Mesothelial cell of epicardium (in vitro differentiated cells): ENCODE results near the gene SLAMF9. TPM values are rescaled to one million over a fixed set of nuclear protein-coding genes. Genes with fewer than 3 reads are reported as not detected.

Experiments
- DNase-seq, 2 experiments: peaks; one replicate each; pipeline ENCODE4 v3.0.0; 2021; ENCODE audit warnings: low spot score in 2 of 2; ENCODE audit not compliant: unreplicated experiment in 2 of 2
- H3K27ac Mint-ChIP-seq: 2 replicates; pipeline ENCODE4 v1.8.0; 2021; ENCODE audit warnings: mixed read lengths
- H3K27me3 Mint-ChIP-seq: 2 replicates; pipeline ENCODE4 v1.8.0; 2021; ENCODE audit warnings: low read depth, mixed read lengths
- H3K36me3 Mint-ChIP-seq: 2 replicates; pipeline ENCODE4 v1.8.0; 2021; ENCODE audit warnings: mixed read lengths
- H3K4me1 Mint-ChIP-seq: 2 replicates; pipeline ENCODE4 v1.8.0; 2021; ENCODE audit warnings: mixed read lengths
- H3K4me3 Mint-ChIP-seq: 2 replicates; pipeline ENCODE4 v1.8.0; 2021; ENCODE audit warnings: mild to moderate bottlenecking, moderate library complexity, mixed read lengths
- H3K9me3 Mint-ChIP-seq: 2 replicates; pipeline ENCODE4 v1.8.0; 2021; ENCODE audit warnings: mixed read lengths
- CTCF ChIP-seq: fragments of 200-600 bp; sonication (generic); IDR thresholded peaks from one replicate; pipeline ENCODE4 v1.5.0; 2021; ENCODE audit warnings: antibody characterized with exemption; ENCODE audit not compliant: unreplicated experiment
- total RNA-seq: library from RNA; stranded (reverse); gene quantifications from 3 replicates; pipeline ENCODE4 v1.2.1, GENCODE V29; 2021

Gene SLAMF9
- total RNA-seq, 1 donor from 2014 or later: not detected

GRCh38 chr1:159968901-159969300, 14.9 kb upstream of the SLAMF9 start:
- no peak for DNase-seq
- Mint-ChIP-seq H3K27me3 (peaks cover 43% of the 10 kb centered on the region), H3K9me3 (peaks cover 5% of the 10 kb centered on the region)

GRCh38 chr1:159965263-159965662, 11.2 kb upstream of the SLAMF9 start:
- no peak for DNase-seq
- H3K36me3 Mint-ChIP-seq: no peaks in the 10 kb centered on the region
- TF ChIP-seq CTCF: no peak
- peaks cover 15% of the 10 kb centered on the region for H3K4me1 Mint-ChIP-seq
- H3K27me3 Mint-ChIP-seq: peaks cover 41% of the 10 kb centered on the region
- no peak overlapping the region for H3K4me3 Mint-ChIP-seq
- no peak overlapping the region for H3K27ac Mint-ChIP-seq
- peaks cover 5% of the 10 kb centered on the region for H3K9me3 Mint-ChIP-seq

More at GRCh38 chr1:159968901-159969300, 14.9 kb upstream of the SLAMF9 start:
- Mint-ChIP-seq H3K27ac (no peak overlapping the region), H3K4me3 (no peak overlapping the region), H3K36me3 (no peaks in the 10 kb centered on the region), H3K4me1 (peaks cover 7% of the 10 kb centered on the region)
- no peak for TF ChIP-seq CTCF

GRCh38 chr1:159964144-159964543, 10.1 kb upstream of the SLAMF9 start:
- Mint-ChIP-seq H3K4me3 (no peak overlapping the region), H3K9me3 (peaks cover 5% of the 10 kb centered on the region), H3K27me3 (peaks cover 41% of the 10 kb centered on the region), H3K4me1 (peaks cover 22% of the 10 kb centered on the region), H3K27ac (no peak overlapping the region), H3K36me3 (no peaks in the 10 kb centered on the region)
- DNase-seq: no peak
- TF ChIP-seq CTCF: no peak

GRCh38 chr1:159962176-159962575, 8.1 kb upstream of the SLAMF9 start:
- Mint-ChIP-seq H3K36me3 (no peaks in the 10 kb centered on the region), H3K9me3 (peaks cover 5% of the 10 kb centered on the region), H3K27me3 (peaks cover 23% of the 10 kb centered on the region), H3K4me1 (peaks cover 30% of the 10 kb centered on the region), H3K4me3 (no peak overlapping the region), H3K27ac (no peak overlapping the region)
- DNase-seq: no peak
- no peak for TF ChIP-seq CTCF

GRCh38 chr1:159961636-159962035, 7.6 kb upstream of the SLAMF9 start:
- H3K27me3 Mint-ChIP-seq: peaks cover 19% of the 10 kb centered on the region
- no peak overlapping the region for H3K4me3 Mint-ChIP-seq
- peaks cover 30% of the 10 kb centered on the region for H3K4me1 Mint-ChIP-seq
- no peak overlapping the region for H3K27ac Mint-ChIP-seq
- peaks cover 5% of the 10 kb centered on the region for H3K9me3 Mint-ChIP-seq
- H3K36me3 Mint-ChIP-seq: no peaks in the 10 kb centered on the region
- TF ChIP-seq CTCF: no peak
- DNase-seq: no peak

- Mint-ChIP-seq H3K27me3 (peaks cover 12% of the 10 kb centered on the region), H3K36me3 (no peaks in the 10 kb centered on the region), H3K27ac (no peak overlapping the region), H3K4me1 (peaks cover 30% of the 10 kb centered on the region), H3K4me3 (no peak overlapping the region), H3K9me3 (peaks cover under 1% of the 10 kb centered on the region)
- no peak for DNase-seq
- no peak for TF ChIP-seq CTCF
These were observed 6.8 kb upstream of the SLAMF9 start for GRCh38 chr1:159960721-159961381.
